ENCODE measurements around the gene MIEF2.
"Not testable (repeated sequence)": the region's sequence is repeated elsewhere in the genome, so short reads cannot be mapped to it uniquely, and the experiment has no call there.

The MIEF2 gene

GRCh38 chr17:18291718-18292540 lies 31.5 kb downstream of the MIEF2 start:
- Mint-ChIP-seq H3K9me3 (peaks cover 3% of the 10 kb centered on the region), H3K27me3 (ENCODE audit: low read depth, poor library complexity) (no peaks in the 10 kb centered on the region), H3K27ac (peak overlapping the region; percentile 94), H3K4me3 (no peak overlapping the region), H3K4me1 (no peaks in the 10 kb centered on the region), H3K36me3 (ENCODE audit: low read depth) (peaks cover 87% of the 10 kb centered on the region)
- TF ChIP-seq CTCF (IDR thresholded peaks at IDR 0.05) = no peak
- DNase-seq = no peak

GRCh38 chr17:18298061-18298460 lies 37.6 kb downstream of the MIEF2 start:
- not testable (repeated sequence) for DNase-seq; H3K4me1 Mint-ChIP-seq; H3K4me3 Mint-ChIP-seq; H3K9me3 Mint-ChIP-seq; H3K27me3 Mint-ChIP-seq (ENCODE audit: low read depth, poor library complexity); H3K27ac Mint-ChIP-seq
- peaks cover 77% of the 10 kb centered on the region for H3K36me3 Mint-ChIP-seq (ENCODE audit: low read depth)

- no peaks in the 10 kb centered on the region for H3K9me3 Mint-ChIP-seq
- no peak overlapping the region for H3K4me3 Mint-ChIP-seq
- DNase-seq = no peak
- no peak for TF ChIP-seq CTCF (IDR thresholded peaks at IDR 0.05)
- H3K27me3 Mint-ChIP-seq (ENCODE audit: low read depth, poor library complexity) = no peaks in the 10 kb centered on the region
- peak overlapping the region; percentile 87 for H3K27ac Mint-ChIP-seq
- H3K4me1 Mint-ChIP-seq = no peaks in the 10 kb centered on the region
- H3K36me3 Mint-ChIP-seq (ENCODE audit: low read depth) = peaks cover 75% of the 10 kb centered on the region
Observed at GRCh38 chr17:18300725-18301480, 40.4 kb downstream of the MIEF2 start.

- peaks cover 68% of the 10 kb centered on the region for H3K36me3 Mint-ChIP-seq (ENCODE audit: low read depth)
- H3K9me3 Mint-ChIP-seq; DNase-seq; H3K27ac Mint-ChIP-seq; H3K4me3 Mint-ChIP-seq; H3K4me1 Mint-ChIP-seq; H3K27me3 Mint-ChIP-seq (ENCODE audit: low read depth, poor library complexity): not testable (repeated sequence)
Observed at GRCh38 chr17:18303206-18303605, 42.7 kb downstream of the MIEF2 start.

- no peak for DNase-seq
- Mint-ChIP-seq H3K27me3 (ENCODE audit: low read depth, poor library complexity) (no peaks in the 10 kb centered on the region), H3K36me3 (ENCODE audit: low read depth) (peaks cover 60% of the 10 kb centered on the region), H3K9me3 (no peaks in the 10 kb centered on the region), H3K27ac (no peak overlapping the region), H3K4me1 (peaks cover 26% of the 10 kb centered on the region), H3K4me3 (no peak overlapping the region)
- no peak for TF ChIP-seq CTCF (IDR thresholded peaks at IDR 0.05)
Observed at GRCh38 chr17:18309202-18309601, 48.7 kb downstream of the MIEF2 start.

GRCh38 chr17:18314059-18314730 lies 53.7 kb downstream of the MIEF2 start:
- no peak for TF ChIP-seq CTCF (IDR thresholded peaks at IDR 0.05)
- Mint-ChIP-seq H3K9me3 (no peaks in the 10 kb centered on the region), H3K27me3 (ENCODE audit: low read depth, poor library complexity) (no peaks in the 10 kb centered on the region), H3K4me3 (peak overlapping the region; percentile 97), H3K27ac (peak overlapping the region; percentile 100), H3K4me1 (peaks cover 66% of the 10 kb centered on the region), H3K36me3 (ENCODE audit: low read depth) (peaks cover 45% of the 10 kb centered on the region)
- DNase-seq = no peak
